ENCODE results near the gene CDH4.

The CDH4 gene

DNA sequence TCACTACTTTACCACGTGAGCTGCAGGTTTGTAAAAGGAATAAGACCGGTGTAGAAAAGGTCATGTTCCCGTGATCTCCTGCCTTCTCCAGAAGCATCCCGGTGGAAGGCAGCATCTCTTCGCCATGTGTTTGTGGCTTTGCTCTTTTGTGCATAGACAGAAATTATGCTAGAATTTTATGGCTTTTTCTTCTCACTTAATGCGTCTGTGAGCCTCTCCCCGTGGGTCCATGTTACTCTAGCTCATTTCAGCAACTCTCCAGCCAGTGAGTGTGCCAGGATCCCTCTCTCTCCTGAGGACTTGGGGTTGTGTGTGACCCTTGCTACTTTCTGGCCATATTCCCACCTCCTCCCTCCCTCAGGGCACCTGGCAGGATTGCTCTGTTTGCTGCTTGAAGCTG is 289.5 kb downstream of the CDH4 start:
- ATAC-seq: no peak

GRCh38 chr20:61543086-61543485 is 291.0 kb downstream of the CDH4 start:
- ATAC-seq: no peak

DNA sequence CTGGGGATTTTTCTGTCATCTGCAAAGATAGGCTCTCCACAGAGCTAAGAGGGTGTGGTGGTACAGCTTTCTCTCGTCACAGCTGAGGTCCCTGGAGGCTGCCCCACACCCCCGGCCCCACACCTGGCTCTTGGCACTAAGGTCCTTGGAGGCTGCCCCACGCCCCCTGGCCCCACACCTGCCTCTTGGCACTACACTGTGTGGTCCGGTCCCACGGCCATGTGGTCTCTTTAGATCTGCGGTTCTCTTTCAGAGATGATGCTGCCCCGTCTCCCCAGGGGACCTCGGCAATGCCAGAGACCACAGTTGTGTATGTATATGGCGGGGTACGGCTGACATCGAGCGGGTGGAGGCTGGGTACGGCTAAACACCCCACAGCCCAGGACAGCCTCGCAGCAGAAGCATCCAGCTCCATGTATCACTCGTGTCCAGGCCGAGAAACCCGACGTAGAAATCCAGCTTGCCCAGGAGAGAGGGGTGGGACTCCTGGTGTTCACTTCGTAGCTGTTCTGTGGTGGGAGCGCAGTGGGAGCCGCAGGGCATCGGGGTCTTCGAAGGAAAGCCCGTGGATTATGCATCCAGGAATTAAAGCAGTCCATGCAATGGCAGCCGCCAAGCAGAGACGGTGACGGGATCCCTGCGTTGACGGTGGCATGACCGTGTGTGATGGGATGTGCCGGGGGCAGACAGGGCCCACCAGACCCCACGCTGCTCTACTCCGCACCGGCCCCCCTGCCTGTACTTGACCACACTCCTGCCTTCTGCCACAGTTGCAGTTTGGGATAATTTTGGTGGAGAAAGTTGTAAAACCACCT is 292.1 kb downstream of the CDH4 start:
- ATAC-seq: no peak

DNA sequence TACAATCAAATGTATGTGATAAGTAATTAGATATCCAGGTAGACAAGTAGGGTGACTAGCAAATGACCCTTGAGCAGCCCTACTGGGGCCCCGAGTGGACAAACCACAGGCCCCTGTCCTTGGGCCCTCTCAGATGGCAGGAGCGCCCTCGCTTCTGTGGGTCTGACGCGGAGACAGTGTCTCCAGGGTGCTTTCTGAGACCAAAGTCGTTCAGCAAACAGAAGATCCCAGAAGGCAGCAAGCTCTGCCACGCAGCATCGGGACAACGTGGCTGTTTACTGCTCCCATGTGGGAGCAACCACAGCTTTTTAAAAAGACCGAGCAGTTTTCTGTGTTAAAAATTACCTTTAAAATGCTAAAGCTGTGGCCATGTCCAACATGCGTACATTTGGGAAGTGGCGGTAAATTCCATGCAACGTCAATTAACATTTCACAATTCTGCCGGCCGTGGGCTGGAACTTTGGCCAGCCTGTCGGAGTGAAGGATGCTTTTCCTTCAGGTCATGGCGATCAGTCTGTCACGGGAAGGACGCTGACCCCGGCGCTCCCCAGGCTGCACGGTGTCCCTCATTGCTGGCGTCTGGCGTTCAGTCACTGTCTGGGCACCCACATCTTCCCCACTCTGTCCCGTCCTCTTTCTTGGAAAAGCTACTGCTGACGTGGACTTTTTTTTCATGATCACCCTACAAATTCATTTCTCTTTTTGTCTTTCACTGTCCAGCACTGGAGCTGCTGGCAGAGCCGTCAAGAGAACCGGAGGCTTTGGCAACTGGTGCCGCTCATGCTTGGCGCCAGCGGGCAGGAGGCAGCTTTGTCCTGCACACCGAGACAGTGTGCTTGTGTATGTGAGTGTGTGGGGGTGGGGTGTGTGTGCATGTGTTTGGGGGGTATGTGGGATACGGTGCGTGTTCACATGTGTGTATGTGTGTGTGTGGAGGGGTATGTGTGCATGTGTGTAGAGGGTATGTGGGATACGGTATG is 293.1 kb downstream of the CDH4 start:
- no peak for ATAC-seq

GRCh38 chr20:61546641-61547040 is 294.6 kb downstream of the CDH4 start:
- no peak for ATAC-seq

DNA sequence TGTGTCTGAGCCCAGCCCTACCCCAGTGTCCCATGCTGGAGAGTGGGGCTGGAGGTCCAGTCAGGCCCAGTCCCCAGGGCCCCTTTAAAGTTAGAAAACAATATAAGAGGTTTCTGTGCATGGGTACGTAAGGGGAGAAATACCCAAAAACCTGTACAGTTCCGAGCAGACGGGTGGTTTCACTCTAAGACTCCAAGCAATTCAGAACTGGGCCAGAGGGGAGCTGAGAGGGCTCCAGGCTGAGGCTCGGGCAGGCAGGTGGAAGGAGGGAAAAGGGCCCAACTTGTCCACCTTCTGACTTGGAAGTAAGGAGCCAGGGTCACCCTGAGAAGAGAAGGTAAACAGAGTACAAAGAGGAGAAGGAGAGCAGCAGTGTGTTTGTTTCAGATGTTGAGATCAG is 296.0 kb downstream of the CDH4 start:
- ATAC-seq: no peak

DNA sequence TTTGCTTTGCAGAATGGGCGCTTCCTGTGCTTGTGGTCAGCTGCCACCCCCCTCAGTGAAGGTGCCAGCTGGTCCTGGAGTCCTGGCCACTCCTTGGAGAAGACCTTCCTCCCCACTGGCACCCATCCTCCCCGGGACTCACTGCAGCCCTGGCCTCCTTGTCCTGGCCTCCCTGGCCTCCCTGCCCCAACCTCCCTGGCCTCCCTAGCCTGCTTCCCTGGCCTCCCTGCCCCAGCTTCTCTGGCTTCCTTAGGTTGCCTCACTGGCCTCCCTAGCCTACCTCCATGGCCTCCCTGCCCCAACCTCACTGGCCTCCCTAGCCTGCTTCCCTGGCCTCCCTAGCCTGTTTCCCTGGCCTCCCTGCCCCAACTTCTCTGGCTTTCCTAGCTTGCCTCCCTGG is 297.8 kb downstream of the CDH4 start:
- ATAC-seq: no peak

- no peak for ATAC-seq
Measured at GRCh38 chr20:61551401-61551800, 299.3 kb downstream of the CDH4 start.

GRCh38 chr20:61554617-61555016 is 302.6 kb downstream of the CDH4 start:
- no peak for ATAC-seq

DNA sequence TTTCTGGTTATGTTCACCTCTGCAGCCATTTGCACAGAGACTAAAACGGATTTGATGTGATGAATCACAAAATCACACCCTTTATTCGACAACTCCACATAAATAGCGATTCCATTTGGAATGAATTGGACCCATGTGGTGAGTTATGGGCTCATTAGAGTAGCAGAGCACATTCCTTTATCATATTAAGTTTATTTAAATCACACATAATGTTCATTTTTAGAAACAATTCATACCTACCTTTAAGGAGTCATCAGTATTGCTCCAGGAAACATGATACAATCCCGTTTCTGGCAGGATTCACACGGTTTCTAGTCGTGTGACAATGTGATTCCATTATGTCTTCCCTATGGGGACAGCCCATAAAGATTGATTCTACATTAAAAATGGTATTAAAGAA is 303.5 kb downstream of the CDH4 start:
- no peak for ATAC-seq

GRCh38 chr20:61556111-61556510 is 304.1 kb downstream of the CDH4 start:
- ATAC-seq: no peak

DNA sequence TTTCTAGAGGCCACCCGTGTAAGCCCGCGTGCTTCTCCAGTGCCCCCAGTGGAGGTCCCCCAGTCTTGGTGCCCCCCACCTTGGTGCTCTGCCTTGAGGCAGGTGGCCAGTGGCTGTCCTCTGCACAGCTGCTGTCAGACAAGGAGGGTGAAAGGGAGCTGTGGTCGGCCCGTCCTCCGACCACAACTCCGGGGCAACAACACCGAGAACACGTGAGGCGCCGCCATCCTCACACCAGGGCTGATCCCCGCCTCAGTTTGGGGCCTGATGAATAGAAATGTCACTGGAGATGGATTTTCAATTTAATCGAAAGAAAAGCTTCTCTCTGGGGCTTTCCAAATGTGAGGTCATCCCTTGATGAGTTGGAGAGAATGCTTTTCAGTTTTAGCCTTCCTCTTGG is 304.6 kb downstream of the CDH4 start:
- no peak for ATAC-seq

GRCh38 chr20:61557621-61558020 is 305.6 kb downstream of the CDH4 start:
- no peak for ATAC-seq

DNA sequence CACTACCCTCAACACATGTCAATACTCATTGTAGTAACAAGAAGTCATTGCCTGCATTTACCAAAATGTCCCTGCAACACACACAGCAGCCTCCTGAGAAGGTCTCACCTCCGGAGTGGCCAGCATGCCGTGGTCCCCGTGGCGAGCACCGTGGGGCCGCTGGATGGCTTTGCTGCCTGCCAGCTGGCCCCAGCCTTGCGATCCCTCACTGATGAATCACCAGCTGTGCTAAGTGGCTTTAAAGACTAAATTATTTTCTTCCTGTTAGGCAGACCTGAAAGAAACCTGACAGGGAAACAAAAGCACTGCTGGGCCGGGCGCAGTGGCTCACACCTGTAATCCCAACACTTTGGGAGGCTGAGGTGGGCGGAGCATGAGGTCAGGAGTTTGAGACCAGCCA is 306.7 kb downstream of the CDH4 start:
- no peak for ATAC-seq

DNA sequence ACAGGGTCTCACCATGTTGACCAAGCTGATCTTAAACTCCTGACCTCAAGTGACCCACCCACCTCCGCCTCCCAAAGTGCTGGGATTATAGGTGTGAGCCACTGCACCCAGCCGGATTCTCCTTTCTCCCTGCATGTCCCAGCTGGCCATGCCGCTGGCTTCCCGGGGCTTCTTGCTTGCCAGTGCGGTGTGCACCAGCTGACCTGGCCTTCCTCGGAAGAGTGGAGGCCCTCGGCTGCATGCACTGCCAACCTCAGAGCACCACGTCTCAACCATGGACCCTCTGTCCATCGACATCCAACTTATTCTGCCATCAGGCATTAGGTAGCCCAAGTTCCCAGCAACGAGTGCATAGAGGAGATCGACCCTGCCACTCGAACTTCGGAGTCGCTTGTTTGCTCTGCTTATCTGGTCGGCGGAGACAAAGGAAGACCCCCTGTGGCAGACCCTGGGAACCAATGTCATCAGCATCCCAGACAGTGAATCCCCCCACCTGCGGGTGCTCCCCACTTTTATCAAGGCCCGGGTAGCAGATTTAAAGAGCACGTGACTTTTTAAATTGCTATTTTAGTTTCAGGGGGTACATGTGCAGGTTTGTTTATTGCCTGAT is 307.8 kb downstream of the CDH4 start:
- no peak for ATAC-seq

GRCh38 chr20:61560361-61560853 is 308.3 kb downstream of the CDH4 start:
- ATAC-seq: no peak

DNA sequence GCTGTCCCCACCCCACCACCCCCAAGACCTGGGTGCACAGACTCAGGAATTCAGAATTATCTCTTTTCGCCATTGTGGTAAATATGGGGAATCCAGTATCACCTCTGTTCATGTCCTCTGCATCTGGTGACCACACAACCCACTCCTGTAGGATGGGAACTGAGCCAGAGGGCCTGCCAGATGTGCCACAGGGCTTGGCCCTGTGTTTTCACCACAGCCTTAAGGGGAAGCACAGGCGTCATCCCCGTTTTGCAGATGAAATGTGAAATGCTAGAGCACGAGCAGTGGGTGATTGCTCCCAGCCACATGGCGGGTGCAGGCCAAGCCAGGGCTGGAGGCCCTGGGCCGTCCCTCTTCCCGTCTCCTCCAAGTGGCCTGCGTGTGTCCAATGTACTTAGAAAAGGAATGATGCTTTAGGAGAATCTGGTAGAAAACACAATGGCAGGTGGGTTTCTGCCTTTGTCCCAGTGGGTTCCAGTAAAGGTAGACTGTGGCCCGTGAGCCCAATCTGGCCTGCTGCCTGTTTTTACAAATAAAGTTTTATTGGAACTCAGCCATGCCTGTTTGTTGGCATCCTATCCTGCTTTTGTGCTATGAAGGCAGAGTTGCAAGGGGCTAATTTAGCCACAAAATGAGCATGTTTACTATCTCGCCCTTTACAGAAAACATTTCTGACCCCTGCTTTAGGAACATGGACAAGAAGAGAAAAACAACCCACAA is 309.2 kb downstream of the CDH4 start:
- ATAC-seq: no peak

- ATAC-seq: no peak
Measured at GRCh38 chr20:61562491-61562890, 310.4 kb downstream of the CDH4 start.

DNA sequence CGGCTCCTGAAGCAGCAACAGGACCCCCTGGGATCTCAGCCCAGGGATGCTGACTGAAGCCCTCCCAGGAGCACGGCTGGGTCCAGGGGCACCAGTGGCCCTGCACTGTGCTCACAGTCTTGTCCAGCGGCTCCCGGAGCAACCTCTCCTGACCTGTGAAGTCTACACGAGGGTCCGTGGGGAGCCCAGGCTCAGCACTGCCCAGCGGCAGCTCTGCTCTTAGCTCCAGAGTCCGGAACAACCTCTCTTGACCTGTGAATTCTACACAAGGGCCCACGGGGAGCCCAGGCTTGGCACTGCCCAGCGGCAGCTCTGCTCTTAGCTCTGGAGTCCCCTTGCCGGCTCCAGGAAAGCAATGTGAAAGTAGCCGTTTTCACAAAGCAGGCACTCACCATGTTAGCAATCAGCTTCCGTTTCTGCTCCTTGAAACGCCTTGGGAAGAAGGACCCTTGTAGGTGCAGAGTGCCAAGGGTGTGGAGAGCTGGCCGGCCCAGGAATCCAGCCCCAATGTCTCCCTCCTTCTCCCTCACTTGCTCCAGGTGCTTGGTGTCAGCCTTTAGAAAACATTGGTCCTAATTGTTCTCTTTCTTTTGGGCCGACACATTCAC is 310.9 kb downstream of the CDH4 start:
- no peak for ATAC-seq

- ATAC-seq: no peak
Measured at GRCh38 chr20:61564628-61565027, 312.6 kb downstream of the CDH4 start.

- ATAC-seq: no peak
Measured at GRCh38 chr20:61565791-61566190, 313.7 kb downstream of the CDH4 start.

- ATAC-seq: no peak
Measured at GRCh38 chr20:61566691-61567090, 314.6 kb downstream of the CDH4 start.
